H1 (cell line): ENCODE data around the gene BPI.

Experiments used
- FOSL1 ChIP-seq: IDR thresholded peaks from 2 replicates; pipeline ENCODE4 v1.6.1; 2011; ENCODE audit warnings: mild to moderate bottlenecking, low read depth, low read length, moderate library complexity; ENCODE audit not compliant: insufficient read depth
- POLR2A ChIP-seq, 2 experiments: IDR thresholded peaks; 1 replicate in 1 of 2; 2 replicates in 1 of 2; pipeline ENCODE4 v1.6.1; 2011; ENCODE audit warnings: low read depth in 2 of 2, low read length in 2 of 2, mild to moderate bottlenecking in 2 of 2; ENCODE audit errors: control extremely low read depth in 1 of 2
- POLR2AphosphoS5 ChIP-seq: IDR thresholded peaks from 2 replicates; pipeline ENCODE4 v1.6.1; 2011; ENCODE audit warnings: low read depth, low read length
- SUZ12 ChIP-seq: fragments of 200-600 bp; sonication (generic); IDR thresholded peaks from 2 replicates; pipeline ENCODE4 v1.6.1; 2012; ENCODE audit warnings: mild to moderate bottlenecking, inconsistent platforms, low read length, moderate library complexity, mixed read lengths
- TF ChIP-seq, protein P1 (sequence below), 3 experiments: IDR thresholded peaks; 1 replicate in 2 of 3; 2 replicates in 1 of 3; pipeline versions ENCODE4 v1.5.1 to v1.6.1; 2011; ENCODE audit warnings: low read length in 3 of 3, mild to moderate bottlenecking in 3 of 3, inconsistent platforms in 2 of 3, low read depth in 1 of 3, moderate library complexity in 1 of 3; ENCODE audit not compliant: insufficient read depth in 1 of 3; ENCODE audit errors: control extremely low read depth in 1 of 3

DNA sequence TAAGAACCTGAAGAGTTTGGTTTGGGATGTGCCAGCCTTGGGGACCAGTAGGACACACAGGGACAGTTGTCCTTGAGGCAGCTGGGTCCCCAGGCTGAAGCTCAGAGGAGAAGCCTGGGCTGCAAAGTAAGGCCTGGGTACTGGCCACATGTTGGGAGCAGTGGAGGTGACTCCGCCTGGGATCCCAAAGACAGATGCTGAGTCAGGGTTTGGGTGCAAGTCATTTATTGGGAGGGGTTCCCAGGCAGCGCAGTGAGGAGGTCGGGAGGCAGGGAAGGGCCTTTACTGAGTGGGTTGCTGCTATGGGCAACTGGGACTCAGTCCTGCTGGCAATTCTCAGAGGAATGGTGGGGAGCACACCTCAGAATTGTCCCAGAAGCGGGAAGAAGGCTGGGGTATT is 12.4 kb downstream of the BPI start:
- TF ChIP-seq SUZ12 (no peak), POLR2A (IDR thresholded peaks at IDR 0.05; ENCODE audit: control extremely low read depth in 1 of 2, low read depth in 2 of 2, low read length in 2 of 2) (no peak), POLR2AphosphoS5 (no peak), FOSL1 (no peak)
- TF ChIP-seq, protein P1, sequence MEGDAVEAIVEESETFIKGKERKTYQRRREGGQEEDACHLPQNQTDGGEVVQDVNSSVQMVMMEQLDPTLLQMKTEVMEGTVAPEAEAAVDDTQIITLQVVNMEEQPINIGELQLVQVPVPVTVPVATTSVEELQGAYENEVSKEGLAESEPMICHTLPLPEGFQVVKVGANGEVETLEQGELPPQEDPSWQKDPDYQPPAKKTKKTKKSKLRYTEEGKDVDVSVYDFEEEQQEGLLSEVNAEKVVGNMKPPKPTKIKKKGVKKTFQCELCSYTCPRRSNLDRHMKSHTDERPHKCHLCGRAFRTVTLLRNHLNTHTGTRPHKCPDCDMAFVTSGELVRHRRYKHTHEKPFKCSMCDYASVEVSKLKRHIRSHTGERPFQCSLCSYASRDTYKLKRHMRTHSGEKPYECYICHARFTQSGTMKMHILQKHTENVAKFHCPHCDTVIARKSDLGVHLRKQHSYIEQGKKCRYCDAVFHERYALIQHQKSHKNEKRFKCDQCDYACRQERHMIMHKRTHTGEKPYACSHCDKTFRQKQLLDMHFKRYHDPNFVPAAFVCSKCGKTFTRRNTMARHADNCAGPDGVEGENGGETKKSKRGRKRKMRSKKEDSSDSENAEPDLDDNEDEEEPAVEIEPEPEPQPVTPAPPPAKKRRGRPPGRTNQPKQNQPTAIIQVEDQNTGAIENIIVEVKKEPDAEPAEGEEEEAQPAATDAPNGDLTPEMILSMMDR (IDR thresholded peaks at IDR 0.05; ENCODE audit: control extremely low read depth in 1 of 3, insufficient read depth in 1 of 3, low read depth in 1 of 3, low read length in 3 of 3), result no peak
